Neural progenitor cell (in vitro differentiated cells): Measurements from ENCODE around the gene FBXO44.

Experiments used
- EZH2 ChIP-seq: fragments of 200-600 bp; sonication (generic); IDR thresholded peaks from 2 replicates; pipeline ENCODE4 v1.6.1; 2017; ENCODE audit warnings: antibody characterized with exemption, mild to moderate bottlenecking, moderate library complexity
- EZH2phosphoT487 ChIP-seq: fragments of 200-600 bp; sonication (generic); IDR thresholded peaks from 2 replicates; pipeline ENCODE4 v1.6.1; 2017; ENCODE audit warnings: antibody characterized with exemption
- TF ChIP-seq, protein P1 (sequence below): fragments of 200-600 bp; sonication (generic); IDR thresholded peaks from 2 replicates; pipeline ENCODE4 v1.5.1; 2017; ENCODE audit warnings: antibody characterized with exemption, mild to moderate bottlenecking

DNA sequence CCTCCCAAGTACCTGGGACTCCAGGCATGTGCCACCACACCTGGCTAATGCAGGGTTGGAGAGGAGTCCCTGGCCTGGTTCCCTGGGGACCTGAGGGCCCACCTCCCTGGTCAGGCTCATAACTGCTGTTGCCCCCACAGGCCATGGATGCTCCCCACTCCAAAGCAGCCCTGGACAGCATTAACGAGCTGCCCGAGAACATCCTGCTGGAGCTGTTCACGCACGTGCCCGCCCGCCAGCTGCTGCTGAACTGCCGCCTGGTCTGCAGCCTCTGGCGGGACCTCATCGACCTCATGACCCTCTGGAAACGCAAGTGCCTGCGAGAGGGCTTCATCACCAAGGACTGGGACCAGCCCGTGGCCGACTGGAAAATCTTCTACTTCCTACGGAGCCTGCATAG, 13.8 kb downstream of the FBXO44 start:
- TF ChIP-seq, protein P1, sequence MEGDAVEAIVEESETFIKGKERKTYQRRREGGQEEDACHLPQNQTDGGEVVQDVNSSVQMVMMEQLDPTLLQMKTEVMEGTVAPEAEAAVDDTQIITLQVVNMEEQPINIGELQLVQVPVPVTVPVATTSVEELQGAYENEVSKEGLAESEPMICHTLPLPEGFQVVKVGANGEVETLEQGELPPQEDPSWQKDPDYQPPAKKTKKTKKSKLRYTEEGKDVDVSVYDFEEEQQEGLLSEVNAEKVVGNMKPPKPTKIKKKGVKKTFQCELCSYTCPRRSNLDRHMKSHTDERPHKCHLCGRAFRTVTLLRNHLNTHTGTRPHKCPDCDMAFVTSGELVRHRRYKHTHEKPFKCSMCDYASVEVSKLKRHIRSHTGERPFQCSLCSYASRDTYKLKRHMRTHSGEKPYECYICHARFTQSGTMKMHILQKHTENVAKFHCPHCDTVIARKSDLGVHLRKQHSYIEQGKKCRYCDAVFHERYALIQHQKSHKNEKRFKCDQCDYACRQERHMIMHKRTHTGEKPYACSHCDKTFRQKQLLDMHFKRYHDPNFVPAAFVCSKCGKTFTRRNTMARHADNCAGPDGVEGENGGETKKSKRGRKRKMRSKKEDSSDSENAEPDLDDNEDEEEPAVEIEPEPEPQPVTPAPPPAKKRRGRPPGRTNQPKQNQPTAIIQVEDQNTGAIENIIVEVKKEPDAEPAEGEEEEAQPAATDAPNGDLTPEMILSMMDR, result no peak
- no peak for TF ChIP-seq EZH2
- no peak for TF ChIP-seq EZH2phosphoT487
